ENCODE results near the gene NFATC4. TPM values are rescaled to one million over a fixed set of nuclear protein-coding genes. Genes with fewer than 3 reads are reported as not detected.

Gene NFATC4
- total and polyA plus RNA-seq, 2 of the 4 experiments (the other 2 are of a cell fraction), result 15.6 to 35.8 TPM

DNA sequence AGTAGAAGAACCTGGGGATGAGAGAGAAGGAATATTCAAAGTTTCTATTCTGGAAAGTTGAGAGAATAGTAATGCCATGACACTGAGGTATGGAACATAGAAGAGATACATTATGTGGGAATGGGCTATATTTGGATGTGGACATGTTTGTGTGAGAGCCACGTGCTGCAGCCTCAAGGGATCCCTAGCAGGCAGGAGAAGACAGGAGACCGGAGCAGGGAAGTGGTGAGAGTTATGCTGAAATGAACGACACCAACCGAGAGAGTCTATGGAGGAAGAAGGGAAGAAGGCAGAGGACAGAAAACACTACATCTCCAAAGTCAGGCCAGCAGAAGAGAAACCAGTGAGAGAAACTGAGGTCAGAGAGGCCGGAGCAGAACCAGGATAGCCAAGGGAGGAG, 18.2 kb upstream of the NFATC4 start:
- no peak overlapping the region for H2AK5ac ChIP-seq (ENCODE audit: low read depth, low read length)
- TF ChIP-seq MAZ (IDR thresholded peaks at IDR 0.05; ENCODE audit: borderline replicate concordance, low read depth, low read length), result no peak
- TF ChIP-seq, protein P1, sequence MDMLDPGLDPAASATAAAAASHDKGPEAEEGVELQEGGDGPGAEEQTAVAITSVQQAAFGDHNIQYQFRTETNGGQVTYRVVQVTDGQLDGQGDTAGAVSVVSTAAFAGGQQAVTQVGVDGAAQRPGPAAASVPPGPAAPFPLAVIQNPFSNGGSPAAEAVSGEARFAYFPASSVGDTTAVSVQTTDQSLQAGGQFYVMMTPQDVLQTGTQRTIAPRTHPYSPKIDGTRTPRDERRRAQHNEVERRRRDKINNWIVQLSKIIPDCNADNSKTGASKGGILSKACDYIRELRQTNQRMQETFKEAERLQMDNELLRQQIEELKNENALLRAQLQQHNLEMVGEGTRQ (IDR thresholded peaks at IDR 0.05; ENCODE audit: low read depth, low read length), result no peak
- ATAC-seq (ENCODE audit: low read depth), result no peak
- no peak overlapping the region for H3K27ac ChIP-seq (ENCODE audit: insufficient read depth, low read length)
- H3K27me3 ChIP-seq (ENCODE audit: control insufficient read depth, insufficient read depth, low read length), result peaks cover 36% of the 10 kb centered on the region
- CTCF ChIA-PET, result interaction anchor here (1.9 kb wide), 1 partner anchor 16 kb away, joined by 7 read pairs; the partner anchor contains the start of gene ADCY4
- no TSS peak for BruUV-seq (replicated peaks)
- no peak overlapping the region for H3K4me2 ChIP-seq (ENCODE audit: low read depth, low read length)
- no peak for DNase-seq
- no CpG with 5 or more reads among the region's 5 CpGs for WGBS, 2 experiments (ENCODE audit: extremely low coverage in 2 of 2, insufficient read length in 1 of 2)
- intact Hi-C loops (cut with micrococcal nuclease) (no loop called here), in situ Hi-C loops (cut with MboI; ENCODE audit: low sequenced_read_pairs) (no loop called here), dilution Hi-C loops (cut with HindIII; ENCODE audit: low sequenced_read_pairs, unreplicated experiment) (no loop called here)
- no peak overlapping the region for H3K23ac ChIP-seq (ENCODE audit: low read depth, low read length)
- no peak overlapping the region for H3K14ac ChIP-seq (replicated peaks; ENCODE audit: low read depth, low read length)
- H3K4me3 ChIP-seq (ENCODE audit: insufficient read depth, low read depth, low read length), result no peak overlapping the region
- H3K79me1 ChIP-seq (ENCODE audit: low read depth in 1 of 2, low read length in 2 of 2), result no peaks in the 10 kb centered on the region
- no peak overlapping the region for H2BK15ac ChIP-seq (ENCODE audit: low read depth, low read length)
- H4K20me1 ChIP-seq (ENCODE audit: insufficient read depth, low read length), result no peaks in the 10 kb centered on the region
- H3K9me3 ChIP-seq (ENCODE audit: control insufficient read depth, insufficient read depth, low read length), result no peaks in the 10 kb centered on the region
- POLR2A ChIA-PET (ENCODE audit: unreplicated experiment), result no interaction called here
- no peak overlapping the region for H2AK9ac ChIP-seq (replicated peaks; ENCODE audit: low read depth, low read length, poor library complexity)
- no peak overlapping the region for H2BK120ac ChIP-seq (ENCODE audit: low read depth, low read length)
- H4K5ac ChIP-seq (ENCODE audit: low read depth, low read length), result no peak overlapping the region
- no peak overlapping the region for H4K8ac ChIP-seq (ENCODE audit: low read depth in 2 of 2, low read length in 2 of 2)
- H3K9ac ChIP-seq (ENCODE audit: low read depth, low read length), result no peak overlapping the region
- no peaks in the 10 kb centered on the region for H3K9me1 ChIP-seq (ENCODE audit: insufficient read depth, low read length)
- H2BK5ac ChIP-seq (ENCODE audit: low read depth, low read length, poor library complexity, severe bottlenecking), result no peak overlapping the region
- H3K36me3 ChIP-seq (ENCODE audit: control insufficient read depth, insufficient read depth, low read length), result no peaks in the 10 kb centered on the region
- no peak overlapping the region for H3K18ac ChIP-seq (ENCODE audit: low read depth, low read length)
- H3K4ac ChIP-seq (ENCODE audit: low read depth, low read length), result no peak overlapping the region
- H2AFZ ChIP-seq (replicated peaks; ENCODE audit: low read length, poor library complexity), result no peak overlapping the region
- peaks cover 9% of the 10 kb centered on the region for H3K4me1 ChIP-seq (ENCODE audit: control insufficient read depth, insufficient read depth, low read length)
- H3K56ac ChIP-seq (ENCODE audit: extremely low read depth, insufficient read depth, low read length), result no peak overlapping the region
- no peak overlapping the region for H2BK20ac ChIP-seq (ENCODE audit: low read depth, low read length)
- no peak overlapping the region for H4K91ac ChIP-seq (ENCODE audit: insufficient read depth, low read depth, low read length)

Measured in IMR-90 (cell line).